ENCODE results near the gene ZFYVE21.
"Not testable (repeated sequence)": the region's sequence is repeated elsewhere in the genome, so short reads cannot be mapped to it uniquely, and the experiment has no call there.

Gene ZFYVE21

DNA sequence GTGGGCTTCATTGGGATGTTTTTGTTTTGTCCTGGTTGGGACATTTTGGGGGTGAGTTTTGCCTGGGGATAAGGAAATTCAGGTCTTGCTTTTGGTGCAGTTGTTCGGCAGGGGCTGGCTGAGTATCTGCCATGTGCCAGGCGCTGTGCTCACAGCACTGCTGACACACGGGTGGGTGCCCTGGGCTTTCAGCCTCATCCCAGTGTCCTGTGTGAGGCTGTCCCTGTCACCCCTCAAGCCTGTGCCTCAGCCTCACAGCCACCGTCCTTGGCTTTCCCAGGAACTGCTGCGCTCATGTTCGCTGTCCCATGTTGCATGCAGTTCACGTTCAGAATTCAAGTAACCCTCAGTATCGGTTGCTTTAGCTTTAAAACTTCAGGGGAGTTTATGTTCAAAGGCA is 25.3 kb upstream of the ZFYVE21 start:
- H3K4me3 ChIP-seq (ENCODE audit: low read depth, low read length): no peak overlapping the region
- no peak for DNase-seq (ENCODE audit: low read depth)

DNA sequence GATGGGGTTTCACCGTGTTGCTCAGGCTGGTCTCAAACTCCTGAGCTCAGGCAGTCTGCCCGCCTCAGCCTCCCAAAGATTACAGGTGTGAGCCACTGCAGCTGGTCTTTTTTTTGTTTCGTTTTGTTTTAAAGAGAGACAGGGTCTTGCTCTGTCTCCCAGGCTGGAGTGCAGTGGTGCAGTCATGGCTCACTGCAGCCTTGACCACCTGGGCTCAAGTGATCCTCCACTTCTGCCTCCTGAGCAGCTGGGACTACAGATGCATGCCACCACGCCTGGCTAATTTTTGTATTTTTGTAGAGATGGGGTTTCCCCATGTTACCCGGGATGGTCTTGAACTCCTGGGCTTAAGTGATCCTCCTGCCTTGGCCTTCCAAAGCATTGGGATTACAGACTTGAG is 24.0 kb upstream of the ZFYVE21 start:
- DNase-seq (ENCODE audit: low read depth): not testable (repeated sequence)

DNA sequence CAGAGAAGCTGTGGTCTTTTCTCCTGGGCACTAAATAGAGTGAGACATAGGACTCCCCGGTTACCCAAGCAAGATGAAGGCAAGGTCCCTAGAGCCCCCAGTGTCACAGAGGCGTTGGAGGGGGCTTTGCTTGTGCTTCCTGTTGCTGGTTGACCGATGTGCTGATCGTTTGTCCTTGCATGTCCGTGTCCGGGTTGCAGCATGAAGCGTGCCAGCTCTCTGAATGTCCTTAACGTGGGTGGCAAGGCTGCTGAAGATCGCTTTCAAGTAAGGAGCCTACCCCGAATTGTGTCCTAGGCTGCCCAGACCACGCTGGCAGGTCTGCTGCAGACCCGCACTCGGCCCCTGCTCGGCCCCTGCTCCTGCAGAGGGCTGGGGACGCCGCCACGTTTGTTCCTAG is 23.5 kb upstream of the ZFYVE21 start:
- H3K4me3 ChIP-seq (ENCODE audit: low read depth, low read length): no peak overlapping the region
- DNase-seq (ENCODE audit: low read depth): no peak

More for the DNA sequence above, 24.0 kb upstream of the ZFYVE21 start:
- not testable (repeated sequence) for H3K4me3 ChIP-seq (ENCODE audit: low read depth, low read length)

DNA sequence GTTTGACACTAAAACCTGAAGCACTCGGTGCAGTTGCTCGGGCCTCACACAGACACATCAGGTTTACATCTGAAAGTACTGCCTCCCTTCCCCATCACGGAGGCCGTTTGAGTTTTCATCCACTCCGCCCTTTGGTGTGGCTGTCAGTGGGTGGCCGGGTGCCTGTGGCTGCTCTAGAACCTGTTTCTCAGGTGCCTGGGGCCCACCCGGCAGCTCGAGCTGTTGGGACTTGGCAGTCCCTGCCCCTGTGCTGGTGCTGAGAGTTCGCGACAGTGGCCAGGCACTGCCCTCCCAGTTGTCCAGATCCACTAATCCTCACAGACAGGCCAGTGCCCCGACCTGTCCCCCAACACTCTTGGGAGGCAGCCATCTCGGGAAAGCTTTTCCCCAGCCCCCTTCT is 22.7 kb upstream of the ZFYVE21 start:
- H3K4me3 ChIP-seq (ENCODE audit: low read depth, low read length): no peak overlapping the region
- no peak for DNase-seq (ENCODE audit: low read depth)

DNA sequence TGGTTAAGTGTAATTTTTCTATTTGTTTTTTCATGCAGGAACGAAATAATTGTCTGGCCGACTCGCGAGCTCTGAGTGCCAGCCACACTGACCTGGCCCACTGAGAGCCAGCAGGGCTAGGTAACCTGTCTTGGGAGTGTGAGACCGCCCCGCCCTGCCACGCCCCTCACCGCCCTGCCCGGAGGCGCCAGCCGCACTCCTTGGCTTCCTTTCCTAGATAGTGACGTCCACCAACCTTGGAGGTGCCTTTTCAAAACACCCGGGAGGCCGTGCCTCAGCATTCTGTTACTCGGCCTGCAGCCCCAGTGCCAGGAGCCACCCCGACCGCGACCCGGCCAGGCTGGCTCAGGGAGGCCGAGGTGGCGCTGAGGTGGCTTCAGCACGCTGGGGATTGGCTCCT is 22.1 kb upstream of the ZFYVE21 start:
- no peak for DNase-seq (ENCODE audit: low read depth)
- no peak overlapping the region for H3K4me3 ChIP-seq (ENCODE audit: low read depth, low read length)

DNA sequence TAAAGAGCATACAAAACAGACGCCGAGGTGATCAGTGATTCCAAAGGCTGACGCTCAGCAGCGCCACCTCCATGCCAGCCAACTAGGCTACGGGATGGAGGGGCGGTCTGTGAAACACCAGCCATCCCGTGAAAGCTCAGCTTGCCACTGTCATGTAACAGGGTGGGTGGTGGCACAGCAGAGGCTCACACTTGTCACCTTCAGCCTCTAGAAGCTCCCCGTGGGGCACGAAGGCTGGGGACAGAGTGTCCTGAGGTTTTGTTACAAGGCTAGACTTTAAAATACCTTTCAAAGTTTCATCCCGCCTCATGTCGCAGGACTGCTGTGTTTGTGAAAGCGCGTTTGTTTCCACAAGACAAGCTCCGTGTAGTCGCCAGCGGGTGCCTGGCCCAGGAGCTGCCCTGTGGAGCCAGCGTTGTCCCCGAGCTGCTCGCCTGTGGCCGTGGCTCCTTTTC is 21.0 kb upstream of the ZFYVE21 start:
- no peak for DNase-seq (ENCODE audit: low read depth)
- no peak overlapping the region for H3K4me3 ChIP-seq (ENCODE audit: low read depth, low read length)

DNA sequence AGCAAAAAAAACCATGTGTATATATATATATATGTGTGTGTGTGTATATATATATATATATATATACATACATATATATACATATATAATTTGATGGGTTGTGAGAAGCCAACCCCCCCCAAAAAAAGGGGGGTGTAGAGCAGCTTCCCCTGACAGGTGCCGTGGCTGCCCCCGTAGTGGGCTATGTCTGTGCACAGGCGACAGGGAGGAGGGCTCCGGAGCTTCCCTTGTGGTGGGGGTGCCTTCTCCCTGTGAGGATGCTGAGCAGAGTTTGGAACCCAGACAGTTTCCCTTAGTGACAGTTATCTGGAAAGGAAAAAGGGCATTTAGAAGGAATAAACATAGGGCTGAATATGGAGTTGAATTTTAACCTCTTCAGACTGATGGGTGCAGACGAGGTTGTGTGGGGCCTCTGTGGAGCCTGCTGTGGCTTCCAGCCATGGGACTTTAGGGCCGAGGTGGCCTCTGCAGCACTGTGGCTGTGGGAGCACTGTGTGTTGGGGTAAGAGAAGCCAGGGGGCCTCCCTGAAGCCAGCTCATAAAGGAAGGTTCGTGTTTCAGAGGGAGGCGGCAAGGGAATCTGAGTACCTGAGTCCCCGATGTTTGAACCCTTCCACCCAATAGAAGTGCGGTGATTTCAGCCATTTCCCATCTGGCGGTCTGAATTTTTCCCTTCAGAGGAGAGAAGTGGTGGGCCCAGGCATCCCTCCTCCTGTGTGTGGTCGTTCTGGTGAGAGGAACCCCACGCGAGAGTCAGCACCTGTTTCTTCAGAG is 20.1 kb upstream of the ZFYVE21 start:
- no peak overlapping the region for H3K4me3 ChIP-seq (ENCODE audit: low read depth, low read length)
- no peak for DNase-seq (ENCODE audit: low read depth)

DNA sequence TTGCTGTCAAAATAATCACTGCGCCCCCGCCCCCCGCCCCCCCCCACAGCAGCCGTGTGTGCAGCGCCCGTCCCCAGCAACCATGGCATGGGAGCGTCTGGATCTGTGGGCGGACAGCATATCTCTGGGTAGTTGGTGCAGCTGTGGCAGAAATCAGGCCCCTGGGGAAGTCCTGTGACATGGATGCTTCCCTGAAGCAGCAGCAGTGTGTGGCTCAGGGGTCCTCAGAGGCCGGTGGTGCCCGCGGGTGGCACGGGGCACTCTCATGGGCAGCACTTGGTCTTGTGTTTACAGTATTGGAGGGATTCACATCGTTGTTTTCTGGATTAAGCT is 19.6 kb upstream of the ZFYVE21 start:
- no peak overlapping the region for H3K4me3 ChIP-seq (ENCODE audit: low read depth, low read length)
- no peak for DNase-seq (ENCODE audit: low read depth)

DNA sequence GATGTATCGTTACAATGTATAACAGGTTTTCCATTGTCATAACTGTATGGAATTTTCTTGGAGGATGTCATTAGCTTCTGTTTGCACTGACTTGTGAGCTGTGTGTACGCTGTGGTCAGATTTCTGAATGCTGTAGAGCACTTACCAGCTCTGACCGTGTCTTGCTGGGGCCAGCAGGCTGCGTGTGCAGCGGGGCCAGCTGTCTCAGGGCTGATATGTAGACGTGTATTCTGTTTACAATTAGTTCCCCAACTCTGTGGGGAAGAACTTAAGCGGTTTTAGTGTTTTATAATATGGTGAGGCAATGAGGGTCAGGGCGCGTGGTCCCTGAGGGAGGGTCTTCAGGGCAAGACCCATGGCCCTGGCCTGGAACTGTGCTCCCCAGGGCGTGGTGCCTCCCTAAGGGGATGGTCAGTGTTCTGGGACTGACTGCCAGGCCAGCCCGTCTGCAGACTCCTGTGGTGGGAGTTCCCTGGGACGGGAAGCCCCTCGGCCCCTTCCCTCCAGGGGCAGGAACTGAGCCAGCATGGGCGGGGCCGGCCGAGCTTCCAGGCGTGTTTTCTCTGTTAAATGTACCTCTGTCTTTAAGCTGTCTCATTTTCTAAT is 19.0 kb upstream of the ZFYVE21 start:
- H3K4me3 ChIP-seq (ENCODE audit: low read depth, low read length): no peak overlapping the region
- DNase-seq (ENCODE audit: low read depth): peak; percentile 45

DNA sequence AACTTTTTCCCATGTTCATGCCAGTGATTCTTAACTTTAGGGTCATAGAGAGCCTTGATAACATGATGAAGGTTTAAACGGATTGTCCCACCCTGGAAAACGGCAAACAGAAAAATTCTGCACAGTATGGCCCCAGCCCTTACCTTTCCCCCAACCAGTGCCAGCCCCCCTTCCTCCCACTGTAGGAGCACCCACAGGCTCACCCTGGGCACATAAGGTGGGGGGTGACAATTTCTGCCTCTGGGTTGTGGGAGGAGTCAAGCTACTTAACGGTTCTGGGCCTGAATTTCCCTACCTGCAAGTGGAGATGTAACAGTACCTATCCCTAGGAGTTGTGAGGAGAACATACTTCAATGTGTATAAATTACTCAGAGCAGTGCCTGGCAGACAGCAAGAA is 18.4 kb upstream of the ZFYVE21 start:
- no peak overlapping the region for H3K4me3 ChIP-seq (ENCODE audit: low read depth, low read length)
- no peak for DNase-seq (ENCODE audit: low read depth)

DNA sequence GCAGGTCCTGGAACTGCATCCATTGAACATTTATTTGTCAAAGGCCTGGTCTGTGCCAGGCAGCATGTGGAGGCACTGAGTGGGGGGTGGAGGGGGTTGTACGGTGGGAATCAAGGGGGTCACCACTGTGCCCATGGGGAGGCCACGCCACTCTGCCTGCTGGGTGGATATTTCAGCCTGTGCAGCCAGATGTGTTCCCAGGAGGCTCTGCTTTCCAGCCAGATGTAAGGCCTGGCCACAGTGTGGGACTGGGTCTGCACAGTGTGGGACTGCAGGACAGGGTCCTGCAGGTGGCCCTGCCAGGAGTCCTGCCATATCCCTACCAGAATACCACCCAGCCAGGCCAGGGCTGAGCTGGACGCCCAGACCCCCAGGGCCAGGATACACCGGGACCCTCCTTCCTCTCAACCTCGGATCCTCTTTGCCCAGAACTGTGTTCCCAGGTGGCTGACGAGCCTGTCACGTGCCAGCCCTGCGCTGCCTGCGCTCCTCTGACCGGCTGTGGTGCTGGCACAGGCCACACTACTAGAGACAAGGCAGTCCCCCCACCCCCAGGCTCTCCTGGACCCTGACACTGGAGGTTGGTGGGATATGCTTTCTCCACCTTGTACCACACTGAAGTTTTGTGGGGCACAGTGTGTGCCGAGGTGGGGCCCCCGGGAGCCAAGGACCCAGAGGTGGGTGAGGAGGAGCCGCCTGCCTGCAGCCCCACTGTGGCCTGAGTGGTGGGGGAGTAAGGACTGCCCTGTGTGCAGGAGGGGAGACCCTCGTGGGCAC is 17.8 kb upstream of the ZFYVE21 start:
- DNase-seq (ENCODE audit: low read depth): no peak
- H3K4me3 ChIP-seq (ENCODE audit: low read depth, low read length): no peak overlapping the region

DNA sequence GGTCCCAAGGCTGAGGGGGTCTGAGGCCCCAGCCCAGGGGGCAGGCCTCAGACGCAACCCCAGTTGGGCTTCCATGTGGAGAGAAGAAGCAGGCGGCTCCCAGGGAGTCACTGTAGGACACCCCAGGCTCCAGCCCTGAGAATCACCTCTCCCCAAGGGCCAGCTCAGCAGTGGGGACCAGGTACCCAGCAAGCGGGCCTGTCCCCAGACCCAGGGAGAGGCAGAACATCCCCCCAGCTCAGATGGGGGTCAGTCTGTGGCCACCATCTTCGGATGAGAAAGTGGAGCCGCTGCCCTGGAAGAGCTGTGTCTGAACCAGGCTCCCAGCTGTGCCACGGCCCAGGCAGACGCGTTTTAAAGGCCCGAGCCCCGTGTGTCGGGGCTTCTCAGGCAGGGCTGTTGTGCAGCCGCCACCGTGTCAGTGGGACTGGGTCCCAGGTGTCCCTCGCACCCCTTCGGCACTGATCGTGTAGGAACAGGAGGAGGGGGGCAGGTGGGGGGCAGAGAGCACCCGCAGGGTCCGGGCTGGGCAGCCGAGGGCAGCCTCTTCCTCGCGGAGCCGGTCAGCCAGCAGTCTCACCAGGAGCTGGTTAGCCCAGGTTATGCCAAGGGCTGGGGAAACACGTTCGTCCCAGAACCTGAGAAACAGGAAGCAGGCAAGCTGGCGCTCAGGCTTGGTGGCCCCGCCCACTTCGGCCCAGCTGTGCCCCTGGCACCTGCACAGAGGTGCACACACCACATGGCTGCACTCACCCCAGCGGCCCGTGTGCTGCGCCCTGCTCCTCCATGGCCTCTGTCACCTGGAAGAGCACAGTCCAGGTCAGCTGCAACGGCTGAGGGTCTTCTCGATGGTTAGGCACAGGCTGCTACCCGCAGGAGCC is 17.0 kb upstream of the ZFYVE21 start:
- no peak for DNase-seq (ENCODE audit: low read depth)
- H3K4me3 ChIP-seq (ENCODE audit: low read depth, low read length): no peak overlapping the region

DNA sequence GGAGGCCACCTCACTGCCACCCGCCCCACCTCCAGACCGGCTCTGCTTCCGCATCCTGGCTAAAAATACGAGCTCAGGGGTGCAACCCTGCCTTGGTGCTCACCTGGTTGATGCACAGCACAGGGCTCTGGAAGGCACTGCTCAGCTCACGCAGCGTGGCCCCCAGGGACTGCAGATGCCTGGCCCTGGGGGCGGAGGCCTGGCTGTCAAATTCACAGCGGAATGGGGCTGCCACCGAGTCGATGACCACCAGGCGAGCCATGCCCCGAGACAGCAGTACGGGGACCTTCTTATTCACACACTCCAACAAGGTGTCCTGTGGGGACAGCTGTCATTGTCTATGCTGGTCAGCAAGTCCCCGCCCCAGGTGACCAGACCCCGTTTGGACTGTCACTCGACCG is 16.3 kb upstream of the ZFYVE21 start:
- H3K4me3 ChIP-seq (ENCODE audit: low read depth, low read length): no peak overlapping the region
- no peak for DNase-seq (ENCODE audit: low read depth)

DNA sequence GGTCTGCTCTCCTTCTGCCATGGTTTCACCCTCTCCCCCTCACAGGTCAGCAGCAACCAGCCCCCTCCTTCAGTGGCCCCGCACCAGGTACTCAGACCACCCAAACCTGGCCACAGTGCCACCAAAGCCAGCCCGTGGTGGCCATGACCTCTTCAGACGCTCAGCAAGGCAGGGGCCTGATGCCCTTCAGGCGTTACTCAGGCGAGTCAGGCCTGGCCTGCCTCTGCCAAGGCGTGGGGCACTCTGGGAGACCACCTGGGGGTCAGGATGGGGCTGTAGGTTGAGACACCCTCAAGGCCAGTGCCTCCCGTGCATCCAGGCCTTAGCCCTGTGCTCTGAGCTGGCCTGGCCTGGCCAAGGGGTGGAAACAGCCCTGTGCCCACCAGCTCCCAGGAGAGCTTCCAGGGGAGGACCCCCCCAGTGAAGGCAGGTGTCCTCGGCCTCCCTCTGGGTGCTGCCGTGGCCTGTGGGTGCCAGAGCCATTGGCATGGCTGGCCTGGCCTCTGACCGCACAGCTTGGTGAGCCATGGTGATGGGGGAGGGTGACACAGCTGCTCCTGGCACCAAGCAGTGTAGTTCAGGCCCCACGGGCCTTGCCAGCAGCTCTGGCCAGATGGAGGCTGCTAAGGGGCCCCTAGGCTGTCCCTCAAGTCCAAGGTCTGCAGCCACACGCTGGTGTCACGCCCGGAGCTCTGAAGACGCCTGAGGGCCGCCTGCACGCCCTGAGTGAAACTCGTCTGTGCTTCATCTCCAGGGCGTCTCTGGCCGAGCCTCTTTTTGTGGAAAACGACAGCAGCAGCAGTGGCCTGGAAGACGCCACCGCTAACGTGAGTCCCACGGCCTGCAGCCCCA is 15.5 kb upstream of the ZFYVE21 start:
- DNase-seq (ENCODE audit: low read depth): no peak
- no peak overlapping the region for H3K4me3 ChIP-seq (ENCODE audit: low read depth, low read length)

DNA sequence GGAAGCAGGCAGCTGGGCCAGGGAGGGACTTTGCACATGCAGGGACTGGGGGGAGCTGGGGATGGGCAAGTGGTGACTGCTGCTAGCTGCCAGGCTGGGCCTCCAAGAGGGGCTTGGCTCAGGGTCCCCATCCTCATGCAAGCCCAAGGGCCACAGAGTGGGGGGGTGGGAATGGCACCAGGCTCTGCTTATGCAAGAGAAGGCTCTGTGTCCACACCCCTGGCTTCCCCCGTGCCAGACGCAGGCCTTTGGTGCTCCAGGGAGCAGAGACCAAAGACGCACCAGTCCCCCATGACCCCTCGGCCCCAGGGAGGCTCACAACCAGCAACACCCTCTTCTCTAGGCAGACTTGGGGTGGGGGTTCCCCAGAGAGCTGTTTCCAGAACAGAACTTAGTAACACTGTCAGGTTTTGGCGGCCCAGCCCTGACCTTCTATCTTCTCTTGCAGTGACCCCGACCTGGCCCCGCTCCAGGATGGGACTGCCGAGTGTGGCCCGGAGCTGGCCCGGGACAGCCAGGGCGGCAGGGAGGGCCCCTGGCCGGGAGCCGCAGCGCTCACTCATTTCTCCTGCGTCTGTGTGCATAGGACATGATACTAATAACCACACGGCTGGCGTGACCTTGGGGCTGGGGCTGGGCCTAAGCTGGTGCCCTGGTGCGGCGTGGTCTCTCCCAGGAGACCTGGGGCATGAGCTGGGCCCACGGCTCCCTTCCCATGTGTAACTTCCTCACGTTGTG is 14.7 kb upstream of the ZFYVE21 start:
- DNase-seq (ENCODE audit: low read depth): no peak
- no peak overlapping the region for H3K4me3 ChIP-seq (ENCODE audit: low read depth, low read length)

DNA sequence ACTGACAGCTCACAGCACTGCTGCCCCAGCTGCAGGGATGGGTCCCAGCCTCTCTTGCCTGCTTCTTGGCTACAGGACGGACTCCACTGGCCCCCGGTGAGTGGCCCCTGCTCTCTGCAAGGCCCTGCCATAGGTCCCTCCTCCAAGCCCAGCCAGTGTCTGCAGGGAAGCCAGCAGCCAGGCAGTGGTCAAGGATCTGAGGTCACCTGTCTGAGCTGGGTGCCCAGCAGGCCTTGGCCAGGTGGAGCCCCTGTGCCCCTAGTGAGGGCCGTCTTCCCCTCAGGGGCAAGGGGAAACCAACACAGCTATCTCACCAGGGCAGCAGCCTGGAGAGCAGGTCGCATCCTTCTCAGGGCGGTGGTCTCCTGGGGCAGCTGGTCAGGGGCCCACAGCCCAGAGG is 13.5 kb upstream of the ZFYVE21 start:
- no peak overlapping the region for H3K4me3 ChIP-seq (ENCODE audit: low read depth, low read length)

DNA sequence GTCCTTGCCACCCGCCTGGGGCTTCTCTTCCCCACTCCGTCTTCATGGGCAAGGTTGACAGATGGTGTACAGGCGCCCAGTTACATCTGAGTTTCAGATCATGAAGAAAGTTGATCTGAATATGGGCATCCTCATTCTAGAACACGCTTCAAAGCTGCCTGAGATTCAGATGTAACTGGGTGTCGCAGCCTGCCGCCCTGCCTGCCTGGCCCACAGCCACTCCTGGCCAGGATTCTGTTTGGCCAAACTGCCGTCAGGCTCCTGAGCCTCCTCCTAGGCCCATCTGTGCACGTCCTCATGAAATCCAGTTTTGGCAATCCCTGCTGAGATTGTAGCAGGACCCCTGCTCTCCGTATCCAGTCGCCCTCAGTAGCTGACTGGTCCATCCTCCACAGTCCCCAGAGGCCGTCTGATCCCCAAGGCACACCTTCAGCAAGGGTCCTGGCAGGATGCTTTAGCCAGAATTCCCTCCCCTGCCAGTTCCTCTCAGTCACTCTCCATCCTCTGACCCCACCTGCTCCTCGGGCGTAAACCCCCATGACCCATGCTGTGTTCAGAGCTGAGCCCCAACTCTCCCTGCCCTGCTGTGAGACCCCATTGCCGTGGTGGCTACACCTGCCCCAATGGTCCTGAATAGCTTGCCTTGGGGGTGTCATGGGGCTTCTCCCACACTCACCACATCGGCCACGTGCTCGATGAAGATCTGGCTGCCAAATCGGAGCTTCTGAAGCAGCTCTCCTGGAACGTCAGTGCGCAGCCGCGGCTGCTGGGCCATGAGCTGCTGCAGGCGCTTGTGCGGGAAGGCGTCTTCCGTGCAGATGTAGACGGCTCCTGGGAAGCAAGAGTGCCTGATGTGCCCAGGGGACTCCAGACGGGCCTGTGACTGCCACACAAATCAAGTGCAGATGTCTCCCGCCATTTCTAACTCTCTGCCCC is 12.8 kb upstream of the ZFYVE21 start:
- no peak for DNase-seq (ENCODE audit: low read depth)
- no peak overlapping the region for H3K4me3 ChIP-seq (ENCODE audit: low read depth, low read length)

More for the DNA sequence above, 13.5 kb upstream of the ZFYVE21 start:
- no peak for DNase-seq (ENCODE audit: low read depth)

All from skeletal muscle cell (primary cell).